Sigmoid colon (tissue), 4 donors: ENCODE data around the gene KRTAP12-4.

Source experiments
- POLR2A ChIP-seq, 2 donors: fragments of 450-650 bp; IDR thresholded peaks; one replicate each; pipeline ENCODE4 v1.6.1; 2016; ENCODE audit warnings: antibody characterized with exemption in 2 of 2, mild to moderate bottlenecking in 2 of 2, moderate library complexity in 2 of 2
- POLR2AphosphoS5 ChIP-seq, 4 donors: sonication (generic); formaldehyde crosslinking; IDR thresholded peaks; one replicate each; pipeline ENCODE4 v1.6.1; 2017; ENCODE audit warnings: antibody characterized with exemption in 4 of 4
- TF ChIP-seq, protein P1 (sequence below), 4 experiments: fragments of 450-650 bp in 3 of 4; fragments of 200-600 bp in 1 of 4; IDR thresholded peaks; one replicate each; pipeline ENCODE4 v1.5.1; 2016 to 2019; ENCODE audit warnings: antibody characterized with exemption in 4 of 4, mild to moderate bottlenecking in 3 of 4, moderate library complexity in 2 of 4

DNA sequence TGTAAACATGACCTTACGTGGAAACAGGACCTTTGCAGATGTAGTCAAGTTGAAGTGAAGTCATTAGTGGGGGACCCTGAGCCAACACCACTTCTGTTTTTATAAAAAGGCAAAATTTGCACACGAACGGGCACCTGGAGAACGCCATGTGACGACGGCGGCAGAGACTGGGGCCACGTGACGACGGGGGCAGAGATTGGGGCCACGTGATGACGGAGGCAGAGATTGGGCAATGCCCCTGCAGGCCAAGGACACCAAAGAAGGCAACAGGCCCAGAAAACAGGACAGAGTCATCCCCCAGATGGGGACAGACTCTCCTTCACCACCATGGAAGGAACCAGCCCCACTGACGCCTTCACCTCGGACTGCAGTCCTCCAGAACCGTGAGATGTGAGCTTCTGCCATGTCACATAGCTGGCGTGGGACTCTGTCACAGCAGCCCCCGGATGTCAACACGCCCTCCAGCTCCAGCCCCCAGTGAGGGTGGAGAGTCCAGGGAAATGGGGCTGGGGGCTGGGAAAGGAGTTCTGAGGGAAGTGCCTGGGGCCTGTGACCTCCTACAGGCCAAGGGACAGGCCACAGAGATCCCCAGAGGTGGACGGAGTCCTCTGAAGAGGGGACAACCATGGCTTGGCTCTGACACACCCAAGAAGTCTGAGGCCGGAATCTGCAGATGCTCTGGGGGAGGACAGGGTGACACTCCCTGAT, 4.0 kb downstream of the KRTAP12-4 start:
- TF ChIP-seq, protein P1, sequence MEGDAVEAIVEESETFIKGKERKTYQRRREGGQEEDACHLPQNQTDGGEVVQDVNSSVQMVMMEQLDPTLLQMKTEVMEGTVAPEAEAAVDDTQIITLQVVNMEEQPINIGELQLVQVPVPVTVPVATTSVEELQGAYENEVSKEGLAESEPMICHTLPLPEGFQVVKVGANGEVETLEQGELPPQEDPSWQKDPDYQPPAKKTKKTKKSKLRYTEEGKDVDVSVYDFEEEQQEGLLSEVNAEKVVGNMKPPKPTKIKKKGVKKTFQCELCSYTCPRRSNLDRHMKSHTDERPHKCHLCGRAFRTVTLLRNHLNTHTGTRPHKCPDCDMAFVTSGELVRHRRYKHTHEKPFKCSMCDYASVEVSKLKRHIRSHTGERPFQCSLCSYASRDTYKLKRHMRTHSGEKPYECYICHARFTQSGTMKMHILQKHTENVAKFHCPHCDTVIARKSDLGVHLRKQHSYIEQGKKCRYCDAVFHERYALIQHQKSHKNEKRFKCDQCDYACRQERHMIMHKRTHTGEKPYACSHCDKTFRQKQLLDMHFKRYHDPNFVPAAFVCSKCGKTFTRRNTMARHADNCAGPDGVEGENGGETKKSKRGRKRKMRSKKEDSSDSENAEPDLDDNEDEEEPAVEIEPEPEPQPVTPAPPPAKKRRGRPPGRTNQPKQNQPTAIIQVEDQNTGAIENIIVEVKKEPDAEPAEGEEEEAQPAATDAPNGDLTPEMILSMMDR (IDR thresholded peaks at IDR 0.05): no peak
- TF ChIP-seq POLR2AphosphoS5 (IDR thresholded peaks at IDR 0.05) (no peak), POLR2A (IDR thresholded peaks at IDR 0.05) (no peak)
